Keratinocyte (primary cell): ENCODE results near the gene MIPOL1. TPM values are rescaled to one million over a fixed set of nuclear protein-coding genes. Genes with fewer than 3 reads are reported as not detected.

Experiments used
- DNase-seq: peaks from one replicate; pipeline ENCODE4 v3.0.0-alpha.2; 2011; ENCODE audit warnings: low read depth, missing footprints, low spot score
- FAIRE-seq: peaks from 2 replicates; lab custom pipeline; 2011; peaks lifted over from hg19 to GRCh38; lab: Jason Lieb, UNC
- H2AFZ ChIP-seq: 2 replicates; pipeline ENCODE4 v1.6.0; 2012; ENCODE audit warnings: low read length, control low read depth, inconsistent platforms; ENCODE audit not compliant: control insufficient read depth
- H3K27ac ChIP-seq: 2 replicates; pipeline ENCODE4 v1.5.1; 2011; ENCODE audit warnings: low read length; ENCODE audit not compliant: control insufficient read depth, insufficient read depth
- H3K27me3 ChIP-seq: 3 replicates; pipeline ENCODE4 v1.6.0; 2011; ENCODE audit warnings: low read length; ENCODE audit not compliant: control insufficient read depth, insufficient read depth; ENCODE audit errors: extremely low read depth
- H3K36me3 ChIP-seq, 2 experiments: 2 replicates in 1 of 2; 3 replicates in 1 of 2; pipeline ENCODE4 v1.5.1; 2011; ENCODE audit warnings: low read length in 2 of 2, mild to moderate bottlenecking in 1 of 2; ENCODE audit not compliant: control insufficient read depth in 2 of 2, insufficient read depth in 2 of 2; ENCODE audit errors: extremely low read depth in 1 of 2
- H3K4me1 ChIP-seq: 3 replicates; pipeline ENCODE4 v1.5.1; 2011; ENCODE audit warnings: low read length; ENCODE audit not compliant: control insufficient read depth, insufficient read depth; ENCODE audit errors: extremely low read depth
- H3K4me2 ChIP-seq: 3 replicates; pipeline ENCODE4 v1.6.0; 2011; ENCODE audit warnings: low read depth, low read length; ENCODE audit not compliant: control insufficient read depth, insufficient read depth; ENCODE audit errors: extremely low read depth
- H3K4me3 ChIP-seq, 3 experiments: fragments of 200-600 bp in 1 of 3; sonication (generic) in 1 of 3; 2 replicates in 2 of 3; 3 replicates in 1 of 3; pipeline ENCODE4 v1.5.1; 2011 to 2016; ENCODE audit warnings: low read length in 3 of 3, mild to moderate bottlenecking in 3 of 3, control low read depth in 2 of 3, inconsistent platforms in 1 of 3, low read depth in 1 of 3, mixed read lengths in 1 of 3, mixed run types in 1 of 3, moderate library complexity in 1 of 3; ENCODE audit not compliant: control insufficient read depth in 2 of 3, insufficient read depth in 2 of 3; ENCODE audit errors: extremely low read depth in 1 of 3
- H3K79me2 ChIP-seq: 2 replicates; pipeline ENCODE4 v1.6.0; 2012; ENCODE audit warnings: low read length; ENCODE audit not compliant: control insufficient read depth, insufficient read depth
- H3K9ac ChIP-seq: 3 replicates; pipeline ENCODE4 v1.6.0; 2011; ENCODE audit warnings: low read length; ENCODE audit not compliant: control insufficient read depth, insufficient read depth; ENCODE audit errors: extremely low read depth
- H3K9me1 ChIP-seq: 3 replicates; pipeline ENCODE4 v1.6.0; 2011; ENCODE audit warnings: low read length; ENCODE audit not compliant: control insufficient read depth, insufficient read depth; ENCODE audit errors: extremely low read depth
- H3K9me3 ChIP-seq: 2 replicates; pipeline ENCODE4 v1.5.1; 2012; ENCODE audit warnings: low read depth, low read length; ENCODE audit not compliant: control insufficient read depth
- H4K20me1 ChIP-seq: 3 replicates; pipeline ENCODE4 v1.6.0; 2011; ENCODE audit warnings: low read length; ENCODE audit not compliant: control insufficient read depth, insufficient read depth; ENCODE audit errors: extremely low read depth
- CTCF ChIP-seq, 3 experiments: IDR thresholded peaks in 1 of 3; conservative IDR thresholded peaks in 1 of 3; optimal IDR thresholded peaks in 1 of 3; 2 replicates in 2 of 3; 3 replicates in 1 of 3; pipeline versions ENCODE3 to v1.5.1; 2011; ENCODE audit warnings: low read length in 3 of 3, mild to moderate bottlenecking in 3 of 3, moderate library complexity in 2 of 3, control low read depth in 1 of 3, inconsistent platforms in 1 of 3; ENCODE audit not compliant: insufficient read depth in 2 of 3; ENCODE audit errors: extremely low read depth in 1 of 3
- EZH2 ChIP-seq: IDR thresholded peaks from one replicate; pipeline ENCODE4 v1.6.1; 2012; ENCODE audit warnings: inconsistent platforms, mild to moderate bottlenecking, low read length, moderate library complexity
- dilution Hi-C: fragments of 300-500 bp; cut with MboI; formaldehyde crosslinking; loops from one replicate; pipeline ENCODE4 v1.7.0; 2020; ENCODE audit warnings: low sequenced_read_pairs; ENCODE audit not compliant: extremely low pct_ligation_motif_present
- polyA plus RNA-seq, 5 experiments: library from polyadenylated mRNA; depleted of rRNA in 3 of 5; stranded (reverse) in 3 of 5; stranded (forward) in 1 of 5; unstranded in 1 of 5; fragments of >200 nt; gene quantifications; 1 replicate in 1 of 5; 2 replicates in 3 of 5; 3 replicates in 1 of 5; pipeline versions ENCODE4 v1.2.1 to v1.2.3, GENCODE V29; 2011 to 2012; ENCODE audit warnings: missing spikeins in 2 of 5, low read depth in 1 of 5, low replicate concordance in 1 of 5

The MIPOL1 gene
- polyA plus RNA-seq, 1 donor (not counting 4 experiments of a cell fraction or from before 2014, with no cell fraction given), result 10.9 TPM

- H3K27me3 ChIP-seq, result no peaks in the 10 kb centered on the region
- no peak for DNase-seq
- H3K4me3 ChIP-seq, result no peak overlapping the region
- H3K79me2 ChIP-seq, result no peaks in the 10 kb centered on the region
- TF ChIP-seq CTCF (optimal IDR thresholded peaks at IDR 0.05 in 1 of 3, IDR thresholded peaks at IDR 0.05 in 1 of 3, conservative IDR thresholded peaks at IDR 0.05 in 1 of 3; ENCODE audit: extremely low read depth in 1 of 3, insufficient read depth in 2 of 3, low read length in 3 of 3) (no peak), EZH2 (no peak)
- H3K4me2 ChIP-seq, result peak overlapping the region; percentile 22
- no peak overlapping the region for H3K27ac ChIP-seq
- H2AFZ ChIP-seq, result no peak overlapping the region
- no peaks in the 10 kb centered on the region for H3K9me1 ChIP-seq
- H3K36me3 ChIP-seq, result no peaks in the 10 kb centered on the region
- H3K4me1 ChIP-seq, result peaks cover 31% of the 10 kb centered on the region
- FAIRE-seq, result peak; percentile 13
- no peaks in the 10 kb centered on the region for H4K20me1 ChIP-seq
- H3K9ac ChIP-seq, result no peak overlapping the region
- dilution Hi-C loops, result no loop called here
- no peaks in the 10 kb centered on the region for H3K9me3 ChIP-seq
Observed at GRCh38 chr14:37452323-37452722, 254.6 kb downstream of the MIPOL1 start.

GRCh38 chr14:37453985-37454384, 256.2 kb downstream of the MIPOL1 start:
- no peaks in the 10 kb centered on the region for H3K79me2 ChIP-seq
- no peak overlapping the region for H3K4me2 ChIP-seq
- no peak overlapping the region for H3K27ac ChIP-seq
- H3K4me3 ChIP-seq, result no peak overlapping the region
- TF ChIP-seq EZH2 (no peak), CTCF (optimal IDR thresholded peaks at IDR 0.05 in 1 of 3, IDR thresholded peaks at IDR 0.05 in 1 of 3, conservative IDR thresholded peaks at IDR 0.05 in 1 of 3; ENCODE audit: extremely low read depth in 1 of 3, insufficient read depth in 2 of 3, low read length in 3 of 3) (no peak)
- H4K20me1 ChIP-seq, result no peaks in the 10 kb centered on the region
- peaks cover 20% of the 10 kb centered on the region for H3K4me1 ChIP-seq
- H3K9ac ChIP-seq, result no peak overlapping the region
- H3K27me3 ChIP-seq, result no peaks in the 10 kb centered on the region
- DNase-seq, result no peak
- H3K9me3 ChIP-seq, result no peaks in the 10 kb centered on the region
- no peaks in the 10 kb centered on the region for H3K9me1 ChIP-seq
- H2AFZ ChIP-seq, result no peak overlapping the region
- dilution Hi-C loops, result no loop called here
- H3K36me3 ChIP-seq, result no peaks in the 10 kb centered on the region
- no peak for FAIRE-seq
